SK-N-MC (cell line): ENCODE data around the gene DMWD.
A peak's percentile ranks its signal among the peaks of the same experiment; 100 is the strongest.

Experiments
- DNase-seq: peaks from one replicate; pipeline ENCODE4 v3.0.0-alpha.2; 2011; ENCODE audit warnings: low read depth, low spot score
- H3K27ac ChIP-seq: fragments of 200-600 bp; sonication (generic); 2 replicates; pipeline ENCODE4 v1.5.1; 2016; ENCODE audit warnings: mixed run types
- H3K36me3 ChIP-seq: fragments of 200-600 bp; sonication (generic); 2 replicates; pipeline ENCODE4 v1.6.1; 2017; ENCODE audit warnings: antibody characterized with exemption, low read length, mixed read lengths; ENCODE audit not compliant: insufficient read depth
- H3K4me3 ChIP-seq: fragments of 200-600 bp; sonication (generic); 2 replicates; pipeline ENCODE4 v1.5.1; 2016
- H3K9ac ChIP-seq: fragments of 200-600 bp; sonication (generic); 2 replicates; pipeline ENCODE4 v1.8.0; 2017; ENCODE audit warnings: mixed run types, mixed read lengths; ENCODE audit not compliant: insufficient read length
- H3K9me3 ChIP-seq: fragments of 200-600 bp; sonication (generic); 2 replicates; pipeline ENCODE4 v1.6.1; 2017; ENCODE audit warnings: low read depth, mild to moderate bottlenecking, antibody characterized with exemption, low read length, moderate library complexity, mixed read lengths
- EZH2 ChIP-seq: fragments of 200-600 bp; sonication (generic); IDR thresholded peaks from one replicate; pipeline ENCODE4 v1.6.1; 2017; ENCODE audit warnings: antibody characterized with exemption
- FOXP2 ChIP-seq: optimal IDR thresholded peaks from 2 replicates; pipeline ENCODE3; 2011; ENCODE audit warnings: mild to moderate bottlenecking, moderate library complexity; ENCODE audit not compliant: insufficient read depth; ENCODE audit errors: extremely low read length, control extremely low read depth
- POLR2AphosphoS5 ChIP-seq: IDR thresholded peaks from 2 replicates; pipeline ENCODE4 v1.6.1; 2012; ENCODE audit warnings: mild to moderate bottlenecking, low read depth, low read length, borderline replicate concordance

The DMWD gene

GRCh38 chr19:45772130-45772840 is 20.4 kb downstream of the DMWD start:
- Histone ChIP-seq H3K36me3 (no peaks in the 10 kb centered on the region; the same call in 1 of the 2 replicates), H3K27ac (no peak overlapping the region), H3K4me3 (no peak overlapping the region), H3K9ac (no peak overlapping the region), H3K9me3 (no peaks in the 10 kb centered on the region)
- DNase-seq: no peak
- TF ChIP-seq FOXP2: no peak
- TF ChIP-seq POLR2AphosphoS5: no peak
- TF ChIP-seq EZH2: no peak

- no peaks in the 10 kb centered on the region for H3K36me3 ChIP-seq
- H3K9ac ChIP-seq: no peak overlapping the region
- H3K27ac ChIP-seq: no peak overlapping the region
- no peak for DNase-seq
- no peak for TF ChIP-seq EZH2
- TF ChIP-seq POLR2AphosphoS5: no peak
- TF ChIP-seq FOXP2: no peak
- H3K9me3 ChIP-seq: no peaks in the 10 kb centered on the region
- peak overlapping the region; percentile 78; the same call in 1 of the 2 replicates for H3K4me3 ChIP-seq
Observed at GRCh38 chr19:45771311-45771933, 21.2 kb downstream of the DMWD start.

GRCh38 chr19:45770192-45771101 is 22.2 kb downstream of the DMWD start:
- peak overlapping the region; percentile 88 for H3K27ac ChIP-seq

GRCh38 chr19:45769821-45770191 is 22.8 kb downstream of the DMWD start:
- Histone ChIP-seq H3K9me3 (no peaks in the 10 kb centered on the region), H3K27ac (peak overlapping the region; percentile 88), H3K36me3 (no peaks in the 10 kb centered on the region), H3K4me3 (peak overlapping the region; percentile 87), H3K9ac (peak overlapping the region; percentile 70)
- DNase-seq: peak; percentile 28
- TF ChIP-seq POLR2AphosphoS5 (no peak), EZH2 (no peak), FOXP2 (no peak)

More at GRCh38 chr19:45770192-45771101, 22.2 kb downstream of the DMWD start:
- peak overlapping the region; percentile 87 for H3K4me3 ChIP-seq
- H3K36me3 ChIP-seq: no peaks in the 10 kb centered on the region
- DNase-seq: peak; percentile 90
- TF ChIP-seq POLR2AphosphoS5: peak; percentile 75; the same call in 1 of the 2 replicates
- peak; percentile 58 for TF ChIP-seq FOXP2
- no peak for TF ChIP-seq EZH2
- no peak overlapping the region for H3K9ac ChIP-seq
- H3K9me3 ChIP-seq: no peaks in the 10 kb centered on the region

- peak within 1 kb of the TSS; percentile 95 for H3K9ac ChIP-seq
- H3K4me3 ChIP-seq: peak within 1 kb of the TSS; percentile 100
- DNase-seq: peak; percentile 85
- H3K36me3 ChIP-seq: no peaks in the 10 kb centered on the region
- no peaks in the 10 kb centered on the region for H3K9me3 ChIP-seq
- H3K27ac ChIP-seq: peak within 1 kb of the TSS; percentile 97
- TF ChIP-seq FOXP2 (peak; percentile 65), EZH2 (no peak), POLR2AphosphoS5 (peak; percentile 95)
Observed at GRCh38 chr19:45768984-45769782, 23.5 kb downstream of the DMWD start, which contains the start of gene SIX5. Gene SIX5, minus strand, starts transcription at chr19:45769252. Its CDS starts 408 bp downstream, at chr19:45768844.

GRCh38 chr19:45768655-45768983 is 24.0 kb downstream of the DMWD start:
- Histone ChIP-seq H3K9me3 (no peaks in the 10 kb centered on the region), H3K4me3 (peak overlapping the region; percentile 100), H3K36me3 (no peaks in the 10 kb centered on the region), H3K27ac (peak overlapping the region; percentile 97), H3K9ac (peak overlapping the region; percentile 95)
- no peak for DNase-seq
- TF ChIP-seq EZH2 (no peak), POLR2AphosphoS5 (no peak), FOXP2 (no peak)

- peak; percentile 16; the same call in 1 of the 2 replicates for TF ChIP-seq POLR2AphosphoS5
- no peak for TF ChIP-seq FOXP2
- no peak for TF ChIP-seq EZH2
- Histone ChIP-seq H3K36me3 (no peaks in the 10 kb centered on the region), H3K9me3 (no peaks in the 10 kb centered on the region), H3K4me3 (peak overlapping the region; percentile 100), H3K9ac (peak overlapping the region; percentile 95), H3K27ac (0 out of 2 replicates have a peak overlapping the region, but pooled peaks have one; percentile 97)
- no peak for DNase-seq
Observed at GRCh38 chr19:45767881-45768654, 24.6 kb downstream of the DMWD start.
